Measurements from ENCODE around the gene ROR2.

GRCh38 chr9:91897201-91897600 lies 52.8 kb downstream of the ROR2 start:
- no peak for TF ChIP-seq POLR2A (IDR thresholded peaks at IDR 0.05)
- no peak for TF ChIP-seq CTCF (IDR thresholded peaks at IDR 0.05)

All from uterus (tissue), 2 donors.